K562 (cell line): ENCODE data around the gene SLC38A2. TPM values are rescaled to one million over a fixed set of nuclear protein-coding genes. Genes with fewer than 3 reads are reported as not detected.

Experiments used
- ARID4B ChIP-seq: sonication (generic); formaldehyde crosslinking; IDR thresholded peaks from 2 replicates; pipeline ENCODE4 v1.8.0; 2022; ENCODE audit warnings: mild to moderate bottlenecking, missing genetic modification reagents
- ATF6 ChIP-seq: sonication (generic); formaldehyde crosslinking; IDR thresholded peaks from 2 replicates; pipeline ENCODE4 v1.4.0; 2020; ENCODE audit warnings: mild to moderate bottlenecking, missing genetic modification reagents
- ESRRB ChIP-seq: fragments of 250-450 bp; sonication (Bioruptor Pico); IDR thresholded peaks from 2 replicates; pipeline ENCODE4 v1.5.0; 2020; ENCODE audit warnings: mild to moderate bottlenecking, moderate library complexity, borderline replicate concordance
- EZH2 ChIP-seq: IDR thresholded peaks from 2 replicates; pipeline ENCODE4 v1.6.1; 2012; ENCODE audit warnings: low read depth, mild to moderate bottlenecking, inconsistent platforms, low read length, borderline replicate concordance
- FOS ChIP-seq: IDR thresholded peaks from 3 replicates; pipeline ENCODE4 v1.6.1; 2011; ENCODE audit not compliant: insufficient read length; ENCODE audit errors: extremely low read depth
- FOXK1 ChIP-seq: sonication (generic); formaldehyde crosslinking; IDR thresholded peaks from 2 replicates; pipeline ENCODE4 v1.8.0; 2022; ENCODE audit warnings: missing genetic modification reagents, mild to moderate bottlenecking, borderline replicate concordance
- GABPB1 ChIP-seq: sonication (generic); formaldehyde crosslinking; IDR thresholded peaks from 2 replicates; pipeline ENCODE4 v1.8.0; 2022; ENCODE audit warnings: mild to moderate bottlenecking, missing genetic modification reagents
- HMGN3 ChIP-seq: IDR thresholded peaks from 2 replicates; pipeline ENCODE4 v1.6.1; 2011; ENCODE audit warnings: borderline replicate concordance, low read depth, mild to moderate bottlenecking, mixed read lengths, low read length; ENCODE audit not compliant: insufficient read length; ENCODE audit errors: extremely low read depth
- HOXB6 ChIP-seq: fragments of 250-450 bp; sonication (Bioruptor Pico); IDR thresholded peaks from 2 replicates; pipeline ENCODE4 v1.5.1; 2022; ENCODE audit warnings: mild to moderate bottlenecking, borderline replicate concordance
- NFXL1 ChIP-seq: fragments of 450-650 bp; formaldehyde crosslinking; IDR thresholded peaks from 2 replicates; pipeline ENCODE4 v1.4.0; 2021; ENCODE audit warnings: mild to moderate bottlenecking
- NRF1 ChIP-seq, 2 experiments: fragments of 450-650 bp; IDR thresholded peaks in 1 of 2; conservative IDR thresholded peaks in 1 of 2; 2 replicates each; pipeline ENCODE4 v1.6.1; 2014; ENCODE audit warnings: mild to moderate bottlenecking in 2 of 2
- POLR2AphosphoS2 ChIP-seq: IDR thresholded peaks from 2 replicates; pipeline ENCODE4 v1.6.1; 2012; ENCODE audit warnings: low read length, improper control_type of control experiment
- POLR2H ChIP-seq: IDR thresholded peaks from 2 replicates; pipeline ENCODE4 v1.6.1; 2016; ENCODE audit warnings: missing genetic modification characterization, low read depth, mild to moderate bottlenecking, control low read depth, missing compliant biosample characterization, moderate library complexity
- PURB ChIP-seq: sonication (generic); formaldehyde crosslinking; IDR thresholded peaks from 2 replicates; pipeline ENCODE4 v1.9.0; 2021; ENCODE audit warnings: low read depth, mild to moderate bottlenecking, missing genetic modification reagents
- THRB ChIP-seq: fragments of 450-650 bp; formaldehyde crosslinking; conservative IDR thresholded peaks from 2 replicates; pipeline ENCODE4 v1.4.0; 2022; ENCODE audit warnings: mild to moderate bottlenecking, missing genetic modification characterization
- VEZF1 ChIP-seq: fragments of 200-800 bp; sonication (Bioruptor generic); IDR thresholded peaks from 2 replicates; pipeline ENCODE4 v1.6.1; 2017; ENCODE audit warnings: missing genetic modification characterization, missing compliant biosample characterization
- ZBED1 ChIP-seq: IDR thresholded peaks from 2 replicates; pipeline ENCODE4 v1.6.1; 2014
- ZNF589 ChIP-seq: fragments of 200-800 bp; sonication (Bioruptor generic); IDR thresholded peaks from 2 replicates; pipeline ENCODE4 v1.6.1; 2016; ENCODE audit warnings: low read depth, missing genetic modification characterization, missing compliant biosample characterization
- polyA plus RNA-seq, 8 experiments: library from polyadenylated mRNA; depleted of rRNA in 4 of 8; stranded (reverse) in 5 of 8; unstranded in 3 of 8; fragments of >200 nt; fragmentation: Nextera tagmentation in 2 of 8; fragmentation: Illumina TruSeq in 1 of 8; extraction: Ambion mirVana in 2 of 8; extraction: Trizol in 1 of 8; gene quantifications; 2 replicates each; pipeline versions ENCODE4 v1.2.1 to v1.2.3, GENCODE V29; 2011 to 2014; ENCODE audit warnings: inconsistent platforms in 1 of 8, missing spikeins in 1 of 8
- total RNA-seq, 7 experiments: library from RNA; depleted of rRNA in 6 of 7; stranded (reverse); fragments of >200 nt in 6 of 7; fragmentation: Illumina TruSeq in 2 of 7; extraction: Trizol in 2 of 7; gene quantifications; 2 replicates each; pipeline versions ENCODE4 v1.2.1 to v1.2.3, GENCODE V29; 2011 to 2021; ENCODE audit warnings: low replicate concordance in 1 of 7

SLC38A2 gene
- total and polyA plus RNA-seq, 9 of the 15 experiments (the other 6 are each of a cell fraction or from before 2014, with no cell fraction given) = 98.7 to 292 (median 143) TPM

- TF ChIP-seq ARID4B (CRISPR knock-in tag) (peak; percentile 32; the same call in 1 of the 2 replicates), THRB (CRISPR knock-in tag) (peak; percentile 34; the same call in 1 of the 2 replicates), ZBED1 (peak; percentile 83; the same call in 1 of the 2 replicates), VEZF1 (CRISPR knock-in tag) (peak; percentile 96), NRF1 (conservative IDR thresholded peaks at IDR 0.05 in 1 of 2, IDR thresholded peaks at IDR 0.05 in 1 of 2) (peak; percentile 22 to 30; a peak in 3 of 4 replicates), EZH2 (no peak), ESRRB (CRISPR knock-in tag) (no peak), ZNF589 (no peak), FOS (no peak), GABPB1 (CRISPR knock-in tag) (no peak), HMGN3 (peak; percentile 83), ATF6 (CRISPR knock-in tag) (peak; percentile 76; the same call in 1 of the 2 replicates), PURB (CRISPR knock-in tag) (no peak), POLR2H (peak; percentile 98), NFXL1 (no peak), FOXK1 (CRISPR knock-in tag) (no peak), POLR2AphosphoS2 (peak; percentile 91), HOXB6 (CRISPR knock-in tag) (no peak)
These were observed at the start of gene SLC38A2 (continued) for GRCh38 chr12:46372544-46373300.
